ENCODE results near the gene BCAR3.

BCAR3 gene

GRCh38 chr1:93579891-93580290, 101.7 kb downstream of the BCAR3 start:
- DNase-seq (ENCODE audit: low read depth in 2 of 3, low spot score in 2 of 3) = no peak

GRCh38 chr1:93578911-93579825, 102.5 kb downstream of the BCAR3 start:
- no peak for DNase-seq (ENCODE audit: low read depth in 2 of 3, low spot score in 2 of 3)

GRCh38 chr1:93578433-93578830, 103.2 kb downstream of the BCAR3 start:
- no peak for DNase-seq (ENCODE audit: low read depth in 2 of 3, low spot score in 2 of 3)

GRCh38 chr1:93577536-93578432, 103.9 kb downstream of the BCAR3 start:
- DNase-seq (ENCODE audit: low read depth in 2 of 3, low spot score in 2 of 3) = no peak

GRCh38 chr1:93576746-93577145, 104.9 kb downstream of the BCAR3 start:
- DNase-seq (ENCODE audit: low read depth in 2 of 3, low spot score in 2 of 3) = no peak

- no peak for DNase-seq (ENCODE audit: low read depth in 2 of 3, low spot score in 2 of 3)
Measured at GRCh38 chr1:93576346-93576745, 105.3 kb downstream of the BCAR3 start.

- DNase-seq (ENCODE audit: low read depth in 2 of 3, low spot score in 2 of 3) = no peak
Measured at GRCh38 chr1:93575621-93576284, 105.9 kb downstream of the BCAR3 start.

- no peak for DNase-seq (ENCODE audit: low read depth in 2 of 3, low spot score in 2 of 3)
Measured at GRCh38 chr1:93574991-93575390, 106.6 kb downstream of the BCAR3 start.

GRCh38 chr1:93574511-93574910, 107.1 kb downstream of the BCAR3 start:
- no peak for DNase-seq (ENCODE audit: low read depth in 2 of 3, low spot score in 2 of 3)

GRCh38 chr1:93573940-93574469, 107.6 kb downstream of the BCAR3 start:
- DNase-seq (ENCODE audit: low read depth in 2 of 3, low spot score in 2 of 3) = no peak

GRCh38 chr1:93571623-93572310, 109.9 kb downstream of the BCAR3 start:
- DNase-seq (ENCODE audit: low read depth in 2 of 3, low spot score in 2 of 3) = no peak

GRCh38 chr1:93569489-93569888, 112.1 kb downstream of the BCAR3 start:
- no peak for DNase-seq (ENCODE audit: low read depth in 2 of 3, low spot score in 2 of 3)

- DNase-seq (ENCODE audit: low read depth in 2 of 3, low spot score in 2 of 3) = no peak
Measured at GRCh38 chr1:93567255-93567918, 114.2 kb downstream of the BCAR3 start.

- no peak for DNase-seq (ENCODE audit: low read depth in 2 of 3, low spot score in 2 of 3)
Measured at GRCh38 chr1:93566227-93566626, 115.4 kb downstream of the BCAR3 start.

GRCh38 chr1:93565496-93566206, 116.0 kb downstream of the BCAR3 start:
- DNase-seq (ENCODE audit: low read depth in 2 of 3, low spot score in 2 of 3) = no peak

GRCh38 chr1:93559695-93560094, 121.9 kb downstream of the BCAR3 start:
- no peak for DNase-seq (ENCODE audit: low read depth in 2 of 3, low spot score in 2 of 3)

- no peak for DNase-seq (ENCODE audit: low read depth in 2 of 3, low spot score in 2 of 3)
Measured at GRCh38 chr1:93559045-93559444, 122.6 kb downstream of the BCAR3 start.

- no peak for DNase-seq (ENCODE audit: low read depth in 2 of 3, low spot score in 2 of 3)
Measured at GRCh38 chr1:93556291-93556690, 125.3 kb downstream of the BCAR3 start.

Data from activated CD8-positive, alpha-beta memory T cell treated with anti-CD3 and anti-CD28 coated beads for 48 hours (primary cell).